Calu3 (cell line): ENCODE results near the gene CCDC170. TPM values are rescaled to one million over a fixed set of nuclear protein-coding genes. Genes with fewer than 3 reads are reported as not detected.

Source experiments
- BruUV-seq: library from RNA; stranded (reverse); fragments of 400-500 nt; replicated peaks from 2 replicates; lab custom pipeline; 2021; lab: Mats Ljungman, UMichigan
- CTCF ChIA-PET: fragments of 300-600 bp; sonication (Branson Sonifier 250); formaldehyde crosslinking; loops from one replicate; lab custom pipeline; 2022; ENCODE audit warnings: antibody characterized with exemption; lab: Charles Lee
- DNase-seq: peaks from one replicate; pipeline ENCODE4 v3.0.0; 2022
- H3K27ac Mint-ChIP-seq: one replicate; pipeline ENCODE4 v1.8.0; 2022; ENCODE audit warnings: mixed read lengths; ENCODE audit not compliant: unreplicated experiment
- H3K27me3 Mint-ChIP-seq: one replicate; pipeline ENCODE4 v1.8.0; 2022; ENCODE audit warnings: mixed read lengths; ENCODE audit not compliant: unreplicated experiment
- H3K36me3 Mint-ChIP-seq: one replicate; pipeline ENCODE4 v1.8.0; 2022; ENCODE audit warnings: mild to moderate bottlenecking, moderate library complexity, mixed read lengths; ENCODE audit not compliant: insufficient read depth, unreplicated experiment
- H3K4me1 Mint-ChIP-seq: one replicate; pipeline ENCODE4 v1.8.0; 2022; ENCODE audit warnings: mild to moderate bottlenecking, low read depth, mixed read lengths; ENCODE audit not compliant: unreplicated experiment
- H3K4me3 Mint-ChIP-seq: one replicate; pipeline ENCODE4 v1.8.0; 2022; ENCODE audit warnings: mild to moderate bottlenecking, low read depth, moderate library complexity, mixed read lengths; ENCODE audit not compliant: unreplicated experiment
- H3K9me3 Mint-ChIP-seq: one replicate; pipeline ENCODE4 v1.8.0; 2022; ENCODE audit warnings: low read depth, mixed read lengths; ENCODE audit not compliant: unreplicated experiment
- CTCF ChIP-seq: fragments of 200-600 bp; IDR thresholded peaks from one replicate; pipeline ENCODE4 v1.8.0; 2022; ENCODE audit warnings: antibody characterized with exemption; ENCODE audit not compliant: unreplicated experiment
- intact Hi-C: fragments of 100-400 bp; cut with micrococcal nuclease; formaldehyde crosslinking; loops from one replicate; pipeline ENCODE4 v1.10.0; 2022; ENCODE audit not compliant: unreplicated experiment
- total RNA-seq: library from RNA; stranded (reverse); gene quantifications from 2 replicates; pipeline ENCODE4 v1.2.3, GENCODE V29; 2022

The CCDC170 gene
- total RNA-seq, 1 experiment from 2014 or later, result 0.26 TPM

- intact Hi-C loops, result no loop called here
- no peaks in the 10 kb centered on the region for H3K4me1 Mint-ChIP-seq
- H3K36me3 Mint-ChIP-seq, result no peaks in the 10 kb centered on the region
- no peaks in the 10 kb centered on the region for H3K9me3 Mint-ChIP-seq
- BruUV-seq, result no TSS peak
- no peak overlapping the region for H3K27ac Mint-ChIP-seq
- H3K27me3 Mint-ChIP-seq, result no peaks in the 10 kb centered on the region
- no peak overlapping the region for H3K4me3 Mint-ChIP-seq
- CTCF ChIA-PET, result no interaction called here
- DNase-seq, result no peak
- TF ChIP-seq CTCF, result no peak
Observed at GRCh38 chr6:151551223-151551857, 57.5 kb downstream of the CCDC170 start.

- H3K4me3 Mint-ChIP-seq, result no peak overlapping the region
- no peaks in the 10 kb centered on the region for H3K27me3 Mint-ChIP-seq
- TF ChIP-seq CTCF, result no peak
- BruUV-seq, result no TSS peak
- no peak overlapping the region for H3K27ac Mint-ChIP-seq
- CTCF ChIA-PET, result no interaction called here
- no peaks in the 10 kb centered on the region for H3K9me3 Mint-ChIP-seq
- intact Hi-C loops, result no loop called here
- H3K4me1 Mint-ChIP-seq, result no peaks in the 10 kb centered on the region
- H3K36me3 Mint-ChIP-seq, result no peaks in the 10 kb centered on the region
- no peak for DNase-seq
Observed at GRCh38 chr6:151553416-151554165, 59.8 kb downstream of the CCDC170 start.

GRCh38 chr6:151561238-151561637 lies 67.4 kb downstream of the CCDC170 start:
- no peak for TF ChIP-seq CTCF
- no peaks in the 10 kb centered on the region for H3K36me3 Mint-ChIP-seq
- H3K4me1 Mint-ChIP-seq, result no peaks in the 10 kb centered on the region
- no peak for DNase-seq
- CTCF ChIA-PET, result no interaction called here
- no peak overlapping the region for H3K27ac Mint-ChIP-seq
- H3K27me3 Mint-ChIP-seq, result no peaks in the 10 kb centered on the region
- intact Hi-C loops, result no loop called here
- H3K4me3 Mint-ChIP-seq, result no peak overlapping the region
- H3K9me3 Mint-ChIP-seq, result peaks cover 4% of the 10 kb centered on the region
- BruUV-seq, result no TSS peak

- H3K27me3 Mint-ChIP-seq, result no peaks in the 10 kb centered on the region
- H3K27ac Mint-ChIP-seq, result no peak overlapping the region
- H3K36me3 Mint-ChIP-seq, result no peaks in the 10 kb centered on the region
- no peak for TF ChIP-seq CTCF
- no peak overlapping the region for H3K4me3 Mint-ChIP-seq
- CTCF ChIA-PET, result interaction anchor here (0.6 kb wide), 1 partner anchor 18 kb away, joined by 7 read pairs; no protein-coding TSS in a partner anchor
- intact Hi-C loops, result no loop called here
- H3K4me1 Mint-ChIP-seq, result no peaks in the 10 kb centered on the region
- no peak for DNase-seq
- peaks cover 4% of the 10 kb centered on the region for H3K9me3 Mint-ChIP-seq
- no TSS peak for BruUV-seq
Observed at GRCh38 chr6:151564654-151565053, 70.8 kb downstream of the CCDC170 start.
